Measurements from ENCODE around the gene TSPAN13.

GRCh38 chr7:16794986-16795385 lies 41.4 kb downstream of the TSPAN13 start:
- TF ChIP-seq PKNOX1 (IDR thresholded peaks at IDR 0.05): no peak
- no peak for TF ChIP-seq SUZ12 (IDR thresholded peaks at IDR 0.05)
- no peak for TF ChIP-seq FOXA1 (IDR thresholded peaks at IDR 0.05)
- TF ChIP-seq BHLHE40 (IDR thresholded peaks at IDR 0.05; ENCODE audit: borderline replicate concordance): no peak
- no peak for TF ChIP-seq FOXK2 (IDR thresholded peaks at IDR 0.05)
- TF ChIP-seq ZNF384 (IDR thresholded peaks at IDR 0.05): no peak
- TF ChIP-seq SP1 (IDR thresholded peaks at IDR 0.05): no peak
